ENCODE results near the gene CCNI. TPM values are rescaled to one million over a fixed set of nuclear protein-coding genes. Genes with fewer than 3 reads are reported as not detected.
A peak's percentile ranks its signal among the peaks of the same experiment; 100 is the strongest.

Gene CCNI
- total RNA-seq, 1 donor from 2014 or later: 322 TPM

GRCh38 chr4:77079281-77079680 lies 3.5 kb upstream of the CCNI start:
- DNase-seq (ENCODE audit: low spot score, unreplicated experiment): no peak
- Mint-ChIP-seq H3K4me1 (ENCODE audit: low read depth) (peaks cover 13% of the 10 kb centered on the region), H3K27ac (peak overlapping the region; percentile 76), H3K4me3 (ENCODE audit: low read depth) (no peak overlapping the region), H3K36me3 (ENCODE audit: insufficient read depth) (no peaks in the 10 kb centered on the region), H3K9me3 (ENCODE audit: low read depth) (no peaks in the 10 kb centered on the region), H3K27me3 (peaks cover 3% of the 10 kb centered on the region)
- TF ChIP-seq CTCF (IDR thresholded peaks at IDR 0.05; ENCODE audit: unreplicated experiment): no peak

GRCh38 chr4:77078401-77078800 lies 2.6 kb upstream of the CCNI start:
- TF ChIP-seq CTCF (IDR thresholded peaks at IDR 0.05; ENCODE audit: unreplicated experiment): no peak
- Mint-ChIP-seq H3K4me1 (ENCODE audit: low read depth) (peaks cover 12% of the 10 kb centered on the region), H3K36me3 (ENCODE audit: insufficient read depth) (no peaks in the 10 kb centered on the region), H3K9me3 (ENCODE audit: low read depth) (no peaks in the 10 kb centered on the region), H3K4me3 (ENCODE audit: low read depth) (no peak overlapping the region), H3K27ac (no peak overlapping the region), H3K27me3 (peaks cover under 1% of the 10 kb centered on the region)
- DNase-seq (ENCODE audit: low spot score, unreplicated experiment): no peak

- H3K27me3 Mint-ChIP-seq: no peaks in the 10 kb centered on the region
- peaks cover 15% of the 10 kb centered on the region for H3K4me1 Mint-ChIP-seq (ENCODE audit: low read depth)
- no peak for TF ChIP-seq CTCF (IDR thresholded peaks at IDR 0.05; ENCODE audit: unreplicated experiment)
- no peak overlapping the region for H3K4me3 Mint-ChIP-seq (ENCODE audit: low read depth)
- peak overlapping the region; percentile 100 for H3K27ac Mint-ChIP-seq
- H3K9me3 Mint-ChIP-seq (ENCODE audit: low read depth): no peaks in the 10 kb centered on the region
- H3K36me3 Mint-ChIP-seq (ENCODE audit: insufficient read depth): no peaks in the 10 kb centered on the region
- no peak for DNase-seq (ENCODE audit: low spot score, unreplicated experiment)
Measured at GRCh38 chr4:77076889-77077635, 1.3 kb upstream of the CCNI start.

- H3K4me3 Mint-ChIP-seq (ENCODE audit: low read depth): no peak overlapping the region
- H3K27ac Mint-ChIP-seq: peak overlapping the region; percentile 100
- no peaks in the 10 kb centered on the region for H3K9me3 Mint-ChIP-seq (ENCODE audit: low read depth)
- peaks cover 2% of the 10 kb centered on the region for H3K36me3 Mint-ChIP-seq (ENCODE audit: insufficient read depth)
- TF ChIP-seq CTCF (IDR thresholded peaks at IDR 0.05; ENCODE audit: unreplicated experiment): no peak
- peak; percentile 54 for DNase-seq (ENCODE audit: low spot score, unreplicated experiment)
- peaks cover 19% of the 10 kb centered on the region for H3K4me1 Mint-ChIP-seq (ENCODE audit: low read depth)
- H3K27me3 Mint-ChIP-seq: no peaks in the 10 kb centered on the region
Measured at GRCh38 chr4:77074981-77075855, 571 bp downstream of the CCNI start.

GRCh38 chr4:77074381-77074831 lies 1.4 kb downstream of the CCNI start:
- Mint-ChIP-seq H3K27me3 (no peaks in the 10 kb centered on the region), H3K4me3 (ENCODE audit: low read depth) (no peak overlapping the region), H3K9me3 (ENCODE audit: low read depth) (no peaks in the 10 kb centered on the region), H3K27ac (no peak overlapping the region), H3K4me1 (ENCODE audit: low read depth) (peaks cover 21% of the 10 kb centered on the region), H3K36me3 (ENCODE audit: insufficient read depth) (peaks cover 2% of the 10 kb centered on the region)
- no peak for DNase-seq (ENCODE audit: low spot score, unreplicated experiment)
- TF ChIP-seq CTCF (IDR thresholded peaks at IDR 0.05; ENCODE audit: unreplicated experiment): no peak

Data from progenitor cell of endocrine pancreas (in vitro differentiated cells).